Measurements from ENCODE around the gene ATP5PO. TPM values are rescaled to one million over a fixed set of nuclear protein-coding genes. Genes with fewer than 3 reads are reported as not detected.

ATP5PO gene
- total and polyA plus RNA-seq, 2 of the 8 experiments (the other 6 are each of a cell fraction or from before 2014, with no cell fraction given): 251 to 267 TPM

- Histone ChIP-seq H3K9ac (replicated peaks in 1 of 4; ENCODE audit: extremely low read depth in 1 of 4, low read depth in 3 of 4, low read length in 3 of 4) (no peak overlapping the region), H2BK20ac (ENCODE audit: low read length) (no peak overlapping the region), H3K79me1 (ENCODE audit: low read depth, low read length) (no peaks in the 10 kb centered on the region; the same call in none of the 2 replicates), H2BK120ac (replicated peaks; ENCODE audit: low read depth, low read length) (no peak overlapping the region), H3K9me3 (ENCODE audit: insufficient read depth in 2 of 2, low read depth in 1 of 2, low read length in 1 of 2) (no peaks in the 10 kb centered on the region), H3K36me3 (ENCODE audit: control insufficient read depth in 2 of 4, insufficient read depth in 4 of 4, low read length in 3 of 4) (peaks cover 32 to 93% (median 70%) of the 10 kb centered on the region in 4 experiments), H3K23ac (ENCODE audit: insufficient read length) (no peak overlapping the region), H3K4me1 (replicated peaks in 1 of 4; ENCODE audit: control insufficient read depth in 3 of 4, insufficient read depth in 4 of 4, low read length in 3 of 4) (no peaks in the 10 kb centered on the region), H2BK15ac (ENCODE audit: low read length) (no peak overlapping the region), H4K8ac (ENCODE audit: extremely low read depth, insufficient read depth, low read length) (no peak overlapping the region), H3K4ac (replicated peaks; ENCODE audit: insufficient read length, low read depth, low read length) (no peak overlapping the region), H4K91ac (replicated peaks; ENCODE audit: insufficient read length, low read length) (no peak overlapping the region), H3K56ac (replicated peaks; ENCODE audit: insufficient read length, low read depth, low read length) (no peak overlapping the region), H4K5ac (ENCODE audit: insufficient read length, low read depth, low read length) (no peak overlapping the region), H2AK5ac (ENCODE audit: low read depth, low read length) (no peak overlapping the region), H3K79me2 (ENCODE audit: control insufficient read depth in 1 of 2, insufficient read depth in 2 of 2, low read length in 2 of 2) (peaks cover 0 to 13% of the 10 kb centered on the region in 2 experiments; a peak in 2 of 4 replicates), H3K4me2 (ENCODE audit: insufficient read depth in 1 of 2, low read depth in 2 of 2, low read length in 2 of 2) (no peak overlapping the region), H2BK5ac (ENCODE audit: low read depth, low read length) (no peak overlapping the region), H3K27me3 (replicated peaks in 1 of 4; ENCODE audit: control insufficient read depth in 3 of 4, extremely low read depth in 1 of 4, insufficient read depth in 3 of 4, low read length in 3 of 4) (no peaks in the 10 kb centered on the region), H3K18ac (ENCODE audit: extremely low read depth, low read length) (no peak overlapping the region), H3K14ac (ENCODE audit: insufficient read length) (no peak overlapping the region), H2AFZ (ENCODE audit: low read length) (no peak overlapping the region), H2BK12ac (ENCODE audit: low read depth, low read length) (no peak overlapping the region), H3K23me2 (ENCODE audit: low read depth, low read length) (no peaks in the 10 kb centered on the region), H3K27ac (ENCODE audit: low read depth, low read length) (no peak overlapping the region), H4K20me1 (replicated peaks in 1 of 2; ENCODE audit: control insufficient read depth in 1 of 2, insufficient read depth in 2 of 2, low read length in 2 of 2) (peaks cover 0 to 10% of the 10 kb centered on the region in 2 experiments), H3K4me3 (ENCODE audit: extremely low read depth in 1 of 4, insufficient read depth in 2 of 4, low read depth in 3 of 4, low read length in 4 of 4) (no peak overlapping the region)
- TF ChIP-seq CEBPB (IDR thresholded peaks at IDR 0.05; ENCODE audit: low read depth, low read length) (no peak), POLR2AphosphoS5 (IDR thresholded peaks at IDR 0.05; ENCODE audit: low read depth, low read length) (no peak), RAD21 (IDR thresholded peaks at IDR 0.05 in 1 of 2, conservative IDR thresholded peaks at IDR 0.05 in 1 of 2; ENCODE audit: low read depth in 2 of 2, low read length in 2 of 2) (no peak), TAF7 (optimal IDR thresholded peaks at IDR 0.05; ENCODE audit: borderline replicate concordance, low read depth, low read length) (no peak), JUN (IDR thresholded peaks at IDR 0.05; ENCODE audit: low read depth, low read length) (no peak), EZH2 (IDR thresholded peaks at IDR 0.05; ENCODE audit: low read depth, low read length, severe bottlenecking) (no peak), RXRA (IDR thresholded peaks at IDR 0.05; ENCODE audit: insufficient read depth, low read depth, low read length) (no peak), EP300 (IDR thresholded peaks at IDR 0.05; ENCODE audit: borderline replicate concordance in 1 of 2, low read depth in 2 of 2, low read length in 2 of 2) (no peak), GTF2F1 (IDR thresholded peaks at IDR 0.05; ENCODE audit: borderline replicate concordance, low read depth, low read length) (no peak), YY1 (IDR thresholded peaks at IDR 0.05; ENCODE audit: low read depth, low read length) (no peak), SIX5 (IDR thresholded peaks at IDR 0.05; ENCODE audit: low read depth, low read length) (no peak)
- 96% methylated on average over 6 of the region's 6 CpGs; no CpG with 5 or more reads in 1 of the 2 experiments for WGBS, 2 experiments (ENCODE audit: extremely low coverage in 1 of 2, insufficient coverage in 1 of 2, insufficient read length in 1 of 2, insufficient replicate concordance in 2 of 2, low coverage in 1 of 2, low lambda C conversion rate in 2 of 2, missing lambda C conversion rate in 1 of 2)
- FAIRE-seq: no peak
- ChIA-PET POLR2A (ENCODE audit: partially characterized antibody) (interaction anchor here (1.7 kb wide), 1 partner anchor 9 kb away, joined by 3 read pairs; no protein-coding TSS in a partner anchor), CTCF (ENCODE audit: partially characterized antibody) (interaction anchor here (2.6 kb wide), 1 partner anchor 16 kb away, joined by 7 read pairs; no protein-coding TSS in a partner anchor)
- no peak for DNase-seq (ENCODE audit: low read depth in 1 of 2, low spot score in 2 of 2)
Measured at GRCh38 chr21:33908760-33909159, 6.8 kb downstream of the ATP5PO start.
